IPS-20b (cell line): ENCODE data around the gene RIN3.

Source experiments
- H3K27ac ChIP-seq: one replicate; pipeline ENCODE4 v1.5.1; 2013; ENCODE audit warnings: low read length
- H3K27me3 ChIP-seq: 2 replicates; pipeline ENCODE4 v1.6.1; 2013; ENCODE audit warnings: mild to moderate bottlenecking, low read length, inconsistent platforms; ENCODE audit not compliant: insufficient read depth
- H3K36me3 ChIP-seq: 2 replicates; pipeline ENCODE4 v1.6.1; 2013; ENCODE audit warnings: low read depth, mild to moderate bottlenecking, inconsistent platforms, low read length, moderate library complexity; ENCODE audit not compliant: insufficient read depth
- H3K4me1 ChIP-seq: 2 replicates; pipeline ENCODE4 v1.6.1; 2013; ENCODE audit warnings: mild to moderate bottlenecking, control low read depth, inconsistent platforms, low read length, moderate library complexity; ENCODE audit not compliant: insufficient read depth
- H3K4me3 ChIP-seq: 2 replicates; pipeline ENCODE4 v1.5.1; 2013; ENCODE audit warnings: mild to moderate bottlenecking, low read length, inconsistent platforms
- H3K9ac ChIP-seq: 2 replicates; pipeline ENCODE4 v1.6.1; 2013; ENCODE audit warnings: low read depth, mild to moderate bottlenecking, inconsistent platforms, low read length, moderate library complexity
- H3K9me3 ChIP-seq: 2 replicates; pipeline ENCODE4 v1.6.1; 2013; ENCODE audit warnings: mild to moderate bottlenecking, low read depth, low read length, inconsistent platforms; ENCODE audit not compliant: insufficient read depth

The RIN3 gene

GRCh38 chr14:92719421-92719820, 205.8 kb downstream of the RIN3 start:
- H3K4me1 ChIP-seq = no peaks in the 10 kb centered on the region
- H3K9me3 ChIP-seq = no peaks in the 10 kb centered on the region
- H3K27me3 ChIP-seq = no peaks in the 10 kb centered on the region
- no peak overlapping the region for H3K27ac ChIP-seq
- H3K9ac ChIP-seq = no peak overlapping the region
- no peaks in the 10 kb centered on the region; the same call in 1 of the 2 replicates for H3K36me3 ChIP-seq
- no peak overlapping the region for H3K4me3 ChIP-seq

- Histone ChIP-seq H3K9me3 (no peaks in the 10 kb centered on the region), H3K36me3 (no peaks in the 10 kb centered on the region; the same call in 1 of the 2 replicates), H3K4me3 (no peak overlapping the region), H3K9ac (no peak overlapping the region), H3K4me1 (no peaks in the 10 kb centered on the region), H3K27ac (no peak overlapping the region), H3K27me3 (no peaks in the 10 kb centered on the region)
These were observed 206.3 kb downstream of the RIN3 start for GRCh38 chr14:92719890-92720323.

DNA sequence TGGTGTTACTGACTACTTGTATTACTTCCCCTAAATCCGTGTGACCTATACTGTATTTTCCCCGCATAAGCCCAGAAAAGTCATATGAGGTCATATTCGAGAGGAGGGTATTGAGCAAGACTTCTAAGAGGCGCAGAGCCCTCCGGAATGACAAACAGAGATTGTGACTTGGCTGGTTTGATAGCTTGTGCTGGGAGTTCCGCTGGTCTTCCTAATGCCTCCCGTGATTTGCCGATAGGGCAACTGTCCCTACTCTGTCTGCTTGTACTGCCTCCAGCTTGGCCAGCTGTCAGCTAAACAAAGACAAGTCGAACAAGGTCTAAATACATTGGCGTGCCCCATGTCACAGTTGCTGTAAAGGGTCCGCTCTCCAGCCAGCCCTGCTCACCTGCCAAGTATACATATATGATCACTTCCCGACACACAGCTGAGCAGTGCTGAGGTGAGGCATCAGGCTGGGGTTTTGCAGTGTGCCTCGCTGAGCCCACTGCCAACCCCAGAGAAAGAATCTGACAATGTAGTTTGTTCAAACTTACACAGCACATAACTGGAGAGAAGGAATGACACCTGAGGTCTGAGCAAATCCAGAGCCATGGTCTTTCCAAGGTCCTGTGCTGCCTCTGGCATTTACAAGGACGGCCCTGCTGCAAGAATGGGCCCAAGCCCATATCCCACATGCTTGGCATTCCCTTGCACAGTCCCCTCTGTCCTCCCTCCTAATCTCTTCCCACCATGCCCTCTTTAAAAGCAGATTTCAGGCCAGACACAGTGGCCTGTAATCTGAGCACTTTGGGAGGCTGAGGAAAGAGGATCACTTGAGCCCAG, 211.1 kb downstream of the RIN3 start:
- Histone ChIP-seq H3K27me3 (no peaks in the 10 kb centered on the region), H3K4me1 (no peaks in the 10 kb centered on the region; the same call in 1 of the 2 replicates), H3K9me3 (no peaks in the 10 kb centered on the region), H3K9ac (no peak overlapping the region), H3K36me3 (peaks cover 7% of the 10 kb centered on the region; the same call in 1 of the 2 replicates), H3K4me3 (no peak overlapping the region), H3K27ac (no peak overlapping the region)

- H3K36me3 ChIP-seq = peaks cover 12% of the 10 kb centered on the region
- H3K27me3 ChIP-seq = no peaks in the 10 kb centered on the region
- no peaks in the 10 kb centered on the region for H3K9me3 ChIP-seq
- no peaks in the 10 kb centered on the region; the same call in 1 of the 2 replicates for H3K4me1 ChIP-seq
- H3K4me3 ChIP-seq = no peak overlapping the region
- H3K9ac ChIP-seq = no peak overlapping the region
- H3K27ac ChIP-seq = no peak overlapping the region
These were observed 212.8 kb downstream of the RIN3 start for GRCh38 chr14:92726135-92726932.

GRCh38 chr14:92726933-92727262, 213.3 kb downstream of the RIN3 start:
- Histone ChIP-seq H3K9me3 (no peaks in the 10 kb centered on the region), H3K27ac (no peak overlapping the region), H3K27me3 (no peaks in the 10 kb centered on the region), H3K9ac (no peak overlapping the region), H3K4me3 (no peak overlapping the region), H3K4me1 (no peaks in the 10 kb centered on the region; the same call in 1 of the 2 replicates), H3K36me3 (peaks cover 17% of the 10 kb centered on the region)

DNA sequence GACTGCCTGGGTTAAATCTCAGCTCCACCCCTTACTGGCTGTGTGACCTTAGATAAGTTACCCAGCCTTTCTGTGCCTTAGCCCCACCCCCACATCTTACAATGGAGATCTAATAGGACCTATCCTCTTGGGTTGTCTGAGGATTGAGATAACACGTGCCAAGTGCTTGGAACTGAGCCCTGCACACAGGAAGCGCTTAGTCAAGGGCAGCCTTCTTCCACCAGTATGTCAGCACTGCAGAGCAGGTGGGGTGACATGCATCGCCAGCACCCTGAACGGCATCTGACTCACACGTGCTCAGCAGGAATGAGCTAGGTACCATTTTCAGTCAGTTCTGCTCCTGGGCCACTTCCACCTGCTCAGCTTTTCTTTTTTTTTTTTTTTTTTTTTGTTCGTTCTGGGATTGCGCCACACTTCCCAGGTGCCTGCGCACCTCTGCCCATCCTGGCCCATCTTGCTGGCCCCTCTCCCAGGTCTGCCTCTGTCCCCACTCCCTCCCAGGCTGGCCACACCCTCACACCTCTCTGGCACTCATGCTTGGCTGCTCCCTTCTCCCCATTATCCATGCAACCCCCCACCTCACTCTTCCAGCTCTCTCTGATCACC, 215.3 kb downstream of the RIN3 start:
- Histone ChIP-seq H3K9ac (no peak overlapping the region), H3K36me3 (peaks cover 25% of the 10 kb centered on the region), H3K27me3 (no peaks in the 10 kb centered on the region), H3K4me3 (no peak overlapping the region), H3K27ac (no peak overlapping the region), H3K4me1 (no peaks in the 10 kb centered on the region; the same call in 1 of the 2 replicates), H3K9me3 (no peaks in the 10 kb centered on the region)

- Histone ChIP-seq H3K4me3 (no peak overlapping the region), H3K9ac (no peak overlapping the region), H3K4me1 (no peaks in the 10 kb centered on the region; the same call in 1 of the 2 replicates), H3K9me3 (no peaks in the 10 kb centered on the region), H3K27ac (no peak overlapping the region), H3K36me3 (peaks cover 25% of the 10 kb centered on the region), H3K27me3 (no peaks in the 10 kb centered on the region)
These were observed 216.2 kb downstream of the RIN3 start for GRCh38 chr14:92729634-92730358.

- Histone ChIP-seq H3K27me3 (no peaks in the 10 kb centered on the region), H3K36me3 (peaks cover 25% of the 10 kb centered on the region), H3K4me1 (no peaks in the 10 kb centered on the region; the same call in 1 of the 2 replicates), H3K4me3 (no peak overlapping the region), H3K9ac (no peak overlapping the region), H3K27ac (no peak overlapping the region), H3K9me3 (no peaks in the 10 kb centered on the region)
These were observed 218.1 kb downstream of the RIN3 start for GRCh38 chr14:92731622-92732115.

GRCh38 chr14:92733007-92733406, 219.4 kb downstream of the RIN3 start:
- no peaks in the 10 kb centered on the region for H3K27me3 ChIP-seq
- peaks cover 25% of the 10 kb centered on the region for H3K36me3 ChIP-seq
- H3K27ac ChIP-seq = no peak overlapping the region
- H3K4me1 ChIP-seq = no peaks in the 10 kb centered on the region
- H3K9me3 ChIP-seq = no peaks in the 10 kb centered on the region
- H3K4me3 ChIP-seq = no peak overlapping the region
- H3K9ac ChIP-seq = no peak overlapping the region

DNA sequence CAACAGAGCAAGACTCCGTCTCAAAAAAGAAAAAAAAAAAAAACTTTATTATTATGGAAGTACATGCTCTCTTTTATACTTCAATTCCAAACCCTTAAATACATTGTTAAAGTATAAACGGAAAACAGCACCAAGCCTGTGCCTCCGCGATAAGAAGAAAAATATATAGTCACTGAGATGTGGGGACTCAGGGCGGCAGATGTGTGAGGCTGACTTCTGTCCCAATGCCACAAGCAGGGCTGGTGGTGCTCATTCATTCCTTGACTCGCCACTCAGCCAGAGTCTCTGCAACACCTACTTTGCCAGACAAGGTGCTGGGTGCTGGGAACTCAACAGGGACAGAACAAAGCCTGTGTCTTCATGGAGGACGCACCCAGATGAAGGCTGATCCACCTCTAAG, 221.0 kb downstream of the RIN3 start:
- H3K4me3 ChIP-seq = no peak overlapping the region

DNA sequence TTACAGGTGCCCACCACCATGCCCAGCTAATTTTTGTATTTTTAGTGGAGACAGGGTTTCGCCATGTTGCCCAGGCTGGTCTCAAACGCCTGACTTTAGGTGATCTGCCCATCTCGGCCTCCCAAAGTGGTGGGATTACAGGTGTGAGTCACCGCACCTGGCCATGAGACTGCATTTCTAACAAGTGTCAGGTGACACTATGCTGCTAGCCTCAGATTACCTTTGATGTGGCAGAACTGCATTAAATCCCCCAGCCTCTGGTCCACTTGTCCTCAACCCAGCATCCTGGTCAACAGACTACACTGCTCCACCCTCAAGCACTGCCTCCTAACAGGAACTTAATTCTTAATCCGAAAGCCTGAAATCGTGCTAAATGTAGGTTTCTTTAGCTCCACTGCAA, 221.8 kb downstream of the RIN3 start:
- Histone ChIP-seq H3K9ac (no peak overlapping the region), H3K36me3 (peaks cover 19% of the 10 kb centered on the region), H3K27me3 (no peaks in the 10 kb centered on the region), H3K9me3 (no peaks in the 10 kb centered on the region), H3K4me3 (no peak overlapping the region), H3K27ac (no peak overlapping the region), H3K4me1 (no peaks in the 10 kb centered on the region)

More for the DNA sequence above, 221.0 kb downstream of the RIN3 start:
- H3K9me3 ChIP-seq = no peaks in the 10 kb centered on the region
- H3K4me1 ChIP-seq = no peaks in the 10 kb centered on the region
- H3K9ac ChIP-seq = no peak overlapping the region
- H3K27ac ChIP-seq = no peak overlapping the region
- no peaks in the 10 kb centered on the region for H3K27me3 ChIP-seq
- peaks cover 19% of the 10 kb centered on the region for H3K36me3 ChIP-seq
